GM19397 (cell line): ENCODE data around the gene FAM47B.

Experiments used
- ATAC-seq: cut with Tn5 transposase; IDR thresholded peaks from one replicate; pipeline ENCODE4 v1.9.1; 2021; ENCODE audit warnings: mild to moderate bottlenecking, moderate library complexity; ENCODE audit not compliant: unreplicated experiment

FAM47B gene

GRCh38 chrX:34942496-34942895 lies at the start of gene FAM47B:
Gene FAM47B (plus strand): TSS chrX:34942796. CDS start chrX:34942832, 36 bp downstream.
- ATAC-seq = no peak

- ATAC-seq = no peak
Measured at GRCh38 chrX:34893741-34894140, 48.9 kb upstream of the FAM47B start.

- no peak for ATAC-seq
Measured at GRCh38 chrX:34900691-34901090, 41.9 kb upstream of the FAM47B start.

GRCh38 chrX:34901761-34902160 lies 40.8 kb upstream of the FAM47B start:
- no peak for ATAC-seq

- ATAC-seq = no peak
Measured at GRCh38 chrX:34903316-34903715, 39.3 kb upstream of the FAM47B start.

- no peak for ATAC-seq
Measured at GRCh38 chrX:34909151-34909550, 33.4 kb upstream of the FAM47B start.

GRCh38 chrX:34915463-34916225 lies 27.0 kb upstream of the FAM47B start:
- ATAC-seq = no peak

- ATAC-seq = no peak
Measured at GRCh38 chrX:34917146-34917545, 25.4 kb upstream of the FAM47B start.

GRCh38 chrX:34918091-34918736 lies 24.4 kb upstream of the FAM47B start:
- ATAC-seq = no peak

GRCh38 chrX:34918856-34919255 lies 23.7 kb upstream of the FAM47B start:
- ATAC-seq = no peak

- no peak for ATAC-seq
Measured at GRCh38 chrX:34927866-34928265, 14.7 kb upstream of the FAM47B start.

- no peak for ATAC-seq
Measured at GRCh38 chrX:34943235-34943634, 639 bp downstream of the FAM47B start.

- no peak for ATAC-seq
Measured at GRCh38 chrX:34956916-34957315, 14.3 kb downstream of the FAM47B start.

- no peak for ATAC-seq
Measured at GRCh38 chrX:34961662-34962061, 19.1 kb downstream of the FAM47B start.

GRCh38 chrX:34972206-34972605 lies 29.6 kb downstream of the FAM47B start:
- ATAC-seq = no peak

GRCh38 chrX:34978171-34978570 lies 35.6 kb downstream of the FAM47B start:
- no peak for ATAC-seq

GRCh38 chrX:34987646-34988045 lies 45.0 kb downstream of the FAM47B start:
- no peak for ATAC-seq
